ENCODE measurements around the gene CMC2. TPM values are rescaled to one million over a fixed set of nuclear protein-coding genes. Genes with fewer than 3 reads are reported as not detected.

CMC2 gene
- total and polyA plus RNA-seq, 2 of the 8 experiments (the other 6 are each of a cell fraction or from before 2014, with no cell fraction given): 66.6 to 116 TPM

- no peaks in the 10 kb centered on the region for H3K79me2 ChIP-seq (ENCODE audit: control insufficient read depth in 1 of 2, insufficient read depth in 2 of 2, low read length in 2 of 2)
- H3K4me2 ChIP-seq (ENCODE audit: insufficient read depth in 1 of 2, low read depth in 2 of 2, low read length in 2 of 2): no peak overlapping the region
- no peaks in the 10 kb centered on the region for H3K9me3 ChIP-seq (ENCODE audit: insufficient read depth in 2 of 2, low read depth in 1 of 2, low read length in 1 of 2)
- FAIRE-seq (no peak), DNase-seq (ENCODE audit: low read depth in 1 of 2, low spot score in 2 of 2) (peak in 1 of 2 experiments; percentile 13)
- no peak overlapping the region for H2BK12ac ChIP-seq (ENCODE audit: low read depth, low read length)
- no peaks in the 10 kb centered on the region; the same call in 1 of the 2 replicates for H3K79me1 ChIP-seq (ENCODE audit: low read depth, low read length)
- POLR2A ChIA-PET (ENCODE audit: partially characterized antibody): no interaction called here
- H4K91ac ChIP-seq (replicated peaks; ENCODE audit: insufficient read length, low read length): no peak overlapping the region
- no peaks in the 10 kb centered on the region for H4K20me1 ChIP-seq (replicated peaks in 1 of 2; ENCODE audit: control insufficient read depth in 1 of 2, insufficient read depth in 2 of 2, low read length in 2 of 2)
- CTCF ChIA-PET (ENCODE audit: partially characterized antibody): interaction anchor here (0.7 to 5.1 kb wide), 4 partner anchors 12 to 409 kb away, joined by 3 to 32 read pairs (median 7); no protein-coding TSS in a partner anchor
- no peak overlapping the region for H2BK5ac ChIP-seq (ENCODE audit: low read depth, low read length)
- peaks cover 0 to 26% (median 20%) of the 10 kb centered on the region in 4 experiments; a peak in 6 of 7 replicates for H3K27me3 ChIP-seq (replicated peaks in 1 of 4; ENCODE audit: control insufficient read depth in 3 of 4, extremely low read depth in 1 of 4, insufficient read depth in 3 of 4, low read length in 3 of 4)
- no peak overlapping the region for H4K8ac ChIP-seq (ENCODE audit: extremely low read depth, insufficient read depth, low read length)
- no peak overlapping the region for H3K18ac ChIP-seq (ENCODE audit: extremely low read depth, low read length)
- no peak overlapping the region for H2AK5ac ChIP-seq (ENCODE audit: low read depth, low read length)
- 90% methylated on average over 2 of the region's 2 CpGs; no CpG with 5 or more reads in 1 of the 2 experiments for WGBS, 2 experiments (ENCODE audit: extremely low coverage in 1 of 2, insufficient coverage in 1 of 2, insufficient read length in 1 of 2, insufficient replicate concordance in 2 of 2, low coverage in 1 of 2, low lambda C conversion rate in 2 of 2, missing lambda C conversion rate in 1 of 2)
- peaks cover 10% of the 10 kb centered on the region; the same call in 1 of the 2 replicates for H3K23me2 ChIP-seq (ENCODE audit: low read depth, low read length)
- no peak overlapping the region for H3K4me3 ChIP-seq (ENCODE audit: extremely low read depth in 1 of 4, insufficient read depth in 2 of 4, low read depth in 3 of 4, low read length in 4 of 4)
- H3K36me3 ChIP-seq (ENCODE audit: control insufficient read depth in 2 of 4, insufficient read depth in 4 of 4, low read length in 3 of 4): no peaks in the 10 kb centered on the region
- H2AFZ ChIP-seq (ENCODE audit: low read length): no peak overlapping the region
- no peak overlapping the region for H3K27ac ChIP-seq (ENCODE audit: low read depth, low read length)
- H2BK20ac ChIP-seq (ENCODE audit: low read length): no peak overlapping the region
- no peak overlapping the region for H3K23ac ChIP-seq (ENCODE audit: insufficient read length)
- no peak overlapping the region for H2BK120ac ChIP-seq (replicated peaks; ENCODE audit: low read depth, low read length)
- H3K56ac ChIP-seq (replicated peaks; ENCODE audit: insufficient read length, low read depth, low read length): no peak overlapping the region
- H3K4ac ChIP-seq (replicated peaks; ENCODE audit: insufficient read length, low read depth, low read length): no peak overlapping the region
- no peak overlapping the region for H4K5ac ChIP-seq (ENCODE audit: insufficient read length, low read depth, low read length)
- no peak overlapping the region for H2BK15ac ChIP-seq (ENCODE audit: low read length)
- H3K9ac ChIP-seq (replicated peaks in 1 of 4; ENCODE audit: extremely low read depth in 1 of 4, low read depth in 3 of 4, low read length in 3 of 4): no peak overlapping the region
- H3K14ac ChIP-seq (ENCODE audit: insufficient read length): no peak overlapping the region
- H3K4me1 ChIP-seq (replicated peaks in 1 of 4; ENCODE audit: control insufficient read depth in 3 of 4, insufficient read depth in 4 of 4, low read length in 3 of 4): peaks cover 0 to 9% (median 6%) of the 10 kb centered on the region in 4 experiments; a peak in 5 of 7 replicates
- TF ChIP-seq KDM1A (IDR thresholded peaks at IDR 0.05; ENCODE audit: borderline replicate concordance, low read length): no peak
- no peak for TF ChIP-seq POLR2AphosphoS5 (IDR thresholded peaks at IDR 0.05; ENCODE audit: low read depth, low read length)
- TF ChIP-seq NRF1 (IDR thresholded peaks at IDR 0.05; ENCODE audit: low read depth, low read length): no peak
- TF ChIP-seq CBX5 (IDR thresholded peaks at IDR 0.05; ENCODE audit: low read depth, low read length): no peak
- no peak for TF ChIP-seq EP300 (IDR thresholded peaks at IDR 0.05; ENCODE audit: borderline replicate concordance in 1 of 2, low read depth in 2 of 2, low read length in 2 of 2)
- no peak for TF ChIP-seq POLR2A (IDR thresholded peaks at IDR 0.05; ENCODE audit: control extremely low read depth in 1 of 2, low read depth in 2 of 2, low read length in 2 of 2)
- no peak for TF ChIP-seq CTCF (IDR thresholded peaks at IDR 0.05; ENCODE audit: control extremely low read depth in 1 of 3, insufficient read depth in 1 of 3, low read depth in 1 of 3, low read length in 3 of 3)
- no peak for TF ChIP-seq CHD1 (IDR thresholded peaks at IDR 0.05; ENCODE audit: low read depth, low read length)
- TF ChIP-seq RFX5 (IDR thresholded peaks at IDR 0.05; ENCODE audit: borderline replicate concordance, low read depth, low read length): no peak
- no peak for TF ChIP-seq BRCA1 (IDR thresholded peaks at IDR 0.05; ENCODE audit: low read depth, low read length)
- no peak for TF ChIP-seq CHD2 (IDR thresholded peaks at IDR 0.05; ENCODE audit: low read length)
- TF ChIP-seq MAX (IDR thresholded peaks at IDR 0.05): no peak
These were observed 70.3 kb downstream of the CMC2 start for GRCh38 chr16:80936410-80936809.
